ENCODE results near the gene AHCYL2.
"Not testable (repeated sequence)": the region's sequence is repeated elsewhere in the genome, so short reads cannot be mapped to it uniquely, and the experiment has no call there.

AHCYL2 gene

GRCh38 chr7:129458171-129458570 lies 233.3 kb downstream of the AHCYL2 start:
- DNase-seq = no peak

GRCh38 chr7:129461809-129462208 lies 237.0 kb downstream of the AHCYL2 start:
- DNase-seq = no peak

GRCh38 chr7:129462420-129462819 lies 237.6 kb downstream of the AHCYL2 start:
- no peak for DNase-seq

GRCh38 chr7:129464194-129464593 lies 239.4 kb downstream of the AHCYL2 start:
- DNase-seq = no peak

GRCh38 chr7:129465080-129465479 lies 240.2 kb downstream of the AHCYL2 start:
- no peak for DNase-seq

GRCh38 chr7:129466796-129467195 lies 242.0 kb downstream of the AHCYL2 start:
- DNase-seq = no peak

- DNase-seq = no peak
Measured at GRCh38 chr7:129468087-129468486, 243.3 kb downstream of the AHCYL2 start.

- no peak for DNase-seq
Measured at GRCh38 chr7:129468547-129468946, 243.7 kb downstream of the AHCYL2 start.

- no peak for DNase-seq
Measured at GRCh38 chr7:129469930-129470329, 245.1 kb downstream of the AHCYL2 start.

GRCh38 chr7:129470411-129470810 lies 245.6 kb downstream of the AHCYL2 start:
- DNase-seq = no peak

GRCh38 chr7:129471402-129471827 lies 246.6 kb downstream of the AHCYL2 start:
- DNase-seq = no peak

GRCh38 chr7:129475931-129476330 lies 251.1 kb downstream of the AHCYL2 start:
- DNase-seq = not testable (repeated sequence)

GRCh38 chr7:129476398-129476797 lies 251.6 kb downstream of the AHCYL2 start:
- not testable (repeated sequence) for DNase-seq
